ENCODE data around the gene NDFIP2. TPM values are rescaled to one million over a fixed set of nuclear protein-coding genes. Genes with fewer than 3 reads are reported as not detected.

Gene NDFIP2
- total and polyA plus RNA-seq, 4 donors = 6.4 to 14.7 (median 13.7) TPM

- intact Hi-C loops (cut with DNase I) = loop anchor here in 1 of 2 donors (5.0 kb wide), 1 partner anchor 76 kb away; the partner anchor contains the start of gene RBM26
- H3K27ac ChIP-seq (ENCODE audit: low read depth in 1 of 2, low read length in 2 of 2) = no peak overlapping the region
- 87% methylated on average over 4 of the region's 4 CpGs for WGBS, 2 donors
- no peak overlapping the region for H3K4me3 ChIP-seq (ENCODE audit: low read length in 2 of 2)
- ATAC-seq (ENCODE audit: low FRiP score) = no peak
- H3K9me3 ChIP-seq (ENCODE audit: control insufficient read depth, low read length) = no peaks in the 10 kb centered on the region
- H3K36me3 ChIP-seq (ENCODE audit: control insufficient read depth in 1 of 2, insufficient read depth in 2 of 2, low read length in 1 of 2) = no peaks in the 10 kb centered on the region
- no peaks in the 10 kb centered on the region for H3K27me3 ChIP-seq (ENCODE audit: control insufficient read depth in 1 of 2, insufficient read depth in 2 of 2, low read length in 1 of 2)
- no peak for DNase-seq
- no peaks in the 10 kb centered on the region for H3K4me1 ChIP-seq (ENCODE audit: control insufficient read depth in 1 of 2, insufficient read depth in 2 of 2, low read length in 2 of 2)
Measured at GRCh38 chr13:79483086-79483706, 2.2 kb downstream of the NDFIP2 start.

GRCh38 chr13:79485014-79485811 lies 4.3 kb downstream of the NDFIP2 start:
- intact Hi-C loops (cut with DNase I) = no loop called here
- ATAC-seq (ENCODE audit: low FRiP score) (no peak), DNase-seq (no peak)
- Histone ChIP-seq H3K36me3 (ENCODE audit: control insufficient read depth in 1 of 2, insufficient read depth in 2 of 2, low read length in 1 of 2) (no peaks in the 10 kb centered on the region), H3K4me3 (ENCODE audit: low read length in 2 of 2) (no peak overlapping the region), H3K27ac (ENCODE audit: low read depth in 1 of 2, low read length in 2 of 2) (no peak overlapping the region), H3K27me3 (ENCODE audit: control insufficient read depth in 1 of 2, insufficient read depth in 2 of 2, low read length in 1 of 2) (no peaks in the 10 kb centered on the region), H3K4me1 (ENCODE audit: control insufficient read depth in 1 of 2, insufficient read depth in 2 of 2, low read length in 2 of 2) (no peaks in the 10 kb centered on the region), H3K9me3 (ENCODE audit: control insufficient read depth, low read length) (no peaks in the 10 kb centered on the region)
- WGBS, 2 donors = 77 to 78% methylated on average over 4 of the region's 4 CpGs

- no peak overlapping the region for H3K27ac ChIP-seq (ENCODE audit: low read depth in 1 of 2, low read length in 2 of 2)
- DNase-seq (no peak), ATAC-seq (ENCODE audit: low FRiP score) (no peak)
- H3K4me1 ChIP-seq (ENCODE audit: control insufficient read depth in 1 of 2, insufficient read depth in 2 of 2, low read length in 2 of 2) = no peaks in the 10 kb centered on the region
- intact Hi-C loops (cut with DNase I) = no loop called here
- no peaks in the 10 kb centered on the region for H3K27me3 ChIP-seq (ENCODE audit: control insufficient read depth in 1 of 2, insufficient read depth in 2 of 2, low read length in 1 of 2)
- H3K4me3 ChIP-seq (ENCODE audit: low read length in 2 of 2) = no peak overlapping the region
- WGBS, 2 donors = 84 to 87% methylated on average over 6 of the region's 6 CpGs
- no peaks in the 10 kb centered on the region for H3K9me3 ChIP-seq (ENCODE audit: control insufficient read depth, low read length)
- no peaks in the 10 kb centered on the region for H3K36me3 ChIP-seq (ENCODE audit: control insufficient read depth in 1 of 2, insufficient read depth in 2 of 2, low read length in 1 of 2)
Measured at GRCh38 chr13:79486433-79487188, 5.7 kb downstream of the NDFIP2 start.

- no peak overlapping the region for H3K27ac ChIP-seq (ENCODE audit: low read depth in 1 of 2, low read length in 2 of 2)
- H3K36me3 ChIP-seq (ENCODE audit: control insufficient read depth in 1 of 2, insufficient read depth in 2 of 2, low read length in 1 of 2) = no peaks in the 10 kb centered on the region
- intact Hi-C loops (cut with DNase I) = no loop called here
- H3K27me3 ChIP-seq (ENCODE audit: control insufficient read depth in 1 of 2, insufficient read depth in 2 of 2, low read length in 1 of 2) = no peaks in the 10 kb centered on the region
- no peak overlapping the region for H3K4me3 ChIP-seq (ENCODE audit: low read length in 2 of 2)
- H3K9me3 ChIP-seq (ENCODE audit: control insufficient read depth, low read length) = no peaks in the 10 kb centered on the region
- H3K4me1 ChIP-seq (ENCODE audit: control insufficient read depth in 1 of 2, insufficient read depth in 2 of 2, low read length in 2 of 2) = peaks cover 0 to 1% of the 10 kb centered on the region in 2 donors
- DNase-seq (no peak), ATAC-seq (ENCODE audit: low FRiP score) (no peak)
- 82 to 96% methylated on average over 1 of the region's 1 CpG for WGBS, 2 donors
Measured at GRCh38 chr13:79490326-79490725, 9.4 kb downstream of the NDFIP2 start.

- H3K4me1 ChIP-seq (ENCODE audit: control insufficient read depth in 1 of 2, insufficient read depth in 2 of 2, low read length in 2 of 2) = peaks cover 0 to 1% of the 10 kb centered on the region in 2 donors
- no peaks in the 10 kb centered on the region for H3K36me3 ChIP-seq (ENCODE audit: control insufficient read depth in 1 of 2, insufficient read depth in 2 of 2, low read length in 1 of 2)
- H3K4me3 ChIP-seq (ENCODE audit: low read length in 2 of 2) = no peak overlapping the region
- no peak overlapping the region for H3K27ac ChIP-seq (ENCODE audit: low read depth in 1 of 2, low read length in 2 of 2)
- intact Hi-C loops (cut with DNase I) = no loop called here
- DNase-seq (no peak), ATAC-seq (ENCODE audit: low FRiP score) (no peak)
- WGBS, 2 donors = 89 to 100% methylated on average over 1 of the region's 1 CpG
- no peaks in the 10 kb centered on the region for H3K27me3 ChIP-seq (ENCODE audit: control insufficient read depth in 1 of 2, insufficient read depth in 2 of 2, low read length in 1 of 2)
- no peaks in the 10 kb centered on the region for H3K9me3 ChIP-seq (ENCODE audit: control insufficient read depth, low read length)
Measured at GRCh38 chr13:79490824-79491223, 9.9 kb downstream of the NDFIP2 start.

- Histone ChIP-seq H3K9me3 (ENCODE audit: control insufficient read depth, low read length) (no peaks in the 10 kb centered on the region), H3K36me3 (ENCODE audit: control insufficient read depth in 1 of 2, insufficient read depth in 2 of 2, low read length in 1 of 2) (no peaks in the 10 kb centered on the region), H3K4me3 (ENCODE audit: low read length in 2 of 2) (no peak overlapping the region), H3K4me1 (ENCODE audit: control insufficient read depth in 1 of 2, insufficient read depth in 2 of 2, low read length in 2 of 2) (peaks cover 0 to 1% of the 10 kb centered on the region in 2 donors), H3K27me3 (ENCODE audit: control insufficient read depth in 1 of 2, insufficient read depth in 2 of 2, low read length in 1 of 2) (no peaks in the 10 kb centered on the region), H3K27ac (ENCODE audit: low read depth in 1 of 2, low read length in 2 of 2) (no peak overlapping the region)
- WGBS, 2 donors = 67% methylated on average over 4 of the region's 4 CpGs
- intact Hi-C loops (cut with DNase I) = no loop called here
- DNase-seq = no peak
- ATAC-seq (ENCODE audit: low FRiP score) = no peak
Measured at GRCh38 chr13:79491715-79492114, 10.8 kb downstream of the NDFIP2 start.

GRCh38 chr13:79492313-79492798 lies 11.4 kb downstream of the NDFIP2 start:
- no peak overlapping the region for H3K27ac ChIP-seq (ENCODE audit: low read depth in 1 of 2, low read length in 2 of 2)
- 78% methylated on average over 5 of the region's 5 CpGs for WGBS, 2 donors
- ATAC-seq (ENCODE audit: low FRiP score) = no peak
- no peaks in the 10 kb centered on the region for H3K9me3 ChIP-seq (ENCODE audit: control insufficient read depth, low read length)
- no peaks in the 10 kb centered on the region for H3K27me3 ChIP-seq (ENCODE audit: control insufficient read depth in 1 of 2, insufficient read depth in 2 of 2, low read length in 1 of 2)
- DNase-seq = no peak
- no peaks in the 10 kb centered on the region for H3K36me3 ChIP-seq (ENCODE audit: control insufficient read depth in 1 of 2, insufficient read depth in 2 of 2, low read length in 1 of 2)
- H3K4me3 ChIP-seq (ENCODE audit: low read length in 2 of 2) = no peak overlapping the region
- intact Hi-C loops (cut with DNase I) = no loop called here
- peaks cover 0 to 1% of the 10 kb centered on the region in 2 donors for H3K4me1 ChIP-seq (ENCODE audit: control insufficient read depth in 1 of 2, insufficient read depth in 2 of 2, low read length in 2 of 2)

- Histone ChIP-seq H3K27ac (ENCODE audit: low read depth in 1 of 2, low read length in 2 of 2) (no peak overlapping the region), H3K27me3 (ENCODE audit: control insufficient read depth in 1 of 2, insufficient read depth in 2 of 2, low read length in 1 of 2) (no peaks in the 10 kb centered on the region), H3K4me3 (ENCODE audit: low read length in 2 of 2) (no peak overlapping the region), H3K36me3 (ENCODE audit: control insufficient read depth in 1 of 2, insufficient read depth in 2 of 2, low read length in 1 of 2) (no peaks in the 10 kb centered on the region), H3K4me1 (ENCODE audit: control insufficient read depth in 1 of 2, insufficient read depth in 2 of 2, low read length in 2 of 2) (peaks cover 0 to 1% of the 10 kb centered on the region in 2 donors), H3K9me3 (ENCODE audit: control insufficient read depth, low read length) (no peaks in the 10 kb centered on the region)
- intact Hi-C loops (cut with DNase I) = no loop called here
- 95 to 99% methylated on average over 2 of the region's 2 CpGs for WGBS, 2 donors
- no peak for DNase-seq
- no peak for ATAC-seq (ENCODE audit: low FRiP score)
Measured at GRCh38 chr13:79492918-79493594, 12.1 kb downstream of the NDFIP2 start.

Data from aorta (tissue), 5 donors.